Adrenal gland (tissue), 12 donors: ENCODE results near the gene KIF25. TPM values are rescaled to one million over a fixed set of nuclear protein-coding genes. Genes with fewer than 3 reads are reported as not detected.

Experiments used
- DNase-seq, 7 donors: peaks; one replicate each; pipeline ENCODE4 v3.0.0-alpha.2; 2019 to 2020
- H3K27ac ChIP-seq, 5 donors: fragments of 200-600 bp; sonication (generic) in 4 of 5; 1 replicate in 3 of 5; 2 replicates in 2 of 5; pipeline versions ENCODE4 v1.5.1 to v1.8.0; 2016 to 2020; ENCODE audit warnings: mild to moderate bottlenecking in 1 of 5
- H3K27me3 ChIP-seq: fragments of 200-600 bp; 2 replicates; pipeline ENCODE4 v1.8.0; 2021
- H3K36me3 ChIP-seq, 2 donors: fragments of 200-600 bp; replicated peaks in 1 of 2; 1 replicate in 1 of 2; 2 replicates in 1 of 2; pipeline versions ENCODE4 v1.5.1 to v1.8.0; 2018 to 2022
- H3K4me1 ChIP-seq, 2 donors: fragments of 200-600 bp; replicated peaks in 1 of 2; 1 replicate in 1 of 2; 2 replicates in 1 of 2; pipeline versions ENCODE4 v1.5.1 to v1.8.0; 2018 to 2021
- H3K4me3 ChIP-seq, 4 donors: fragments of 200-600 bp; sonication (generic) in 3 of 4; one replicate each; pipeline ENCODE4 v1.5.1; 2016 to 2018
- H3K9me3 ChIP-seq, 3 donors: fragments of 200-600 bp; sonication (generic) in 1 of 3; replicated peaks in 1 of 3; 1 replicate in 2 of 3; 2 replicates in 1 of 3; pipeline versions ENCODE4 v1.5.1 to v1.8.0; 2016 to 2021
- CTCF ChIP-seq, 6 experiments: fragments of 450-650 bp in 4 of 6; fragments of 200-600 bp in 2 of 6; sonication (generic) in 1 of 6; IDR thresholded peaks; 1 replicate in 5 of 6; 2 replicates in 1 of 6; pipeline versions ENCODE4 v1.5.1 to v1.8.0; 2016 to 2021; ENCODE audit warnings: antibody characterized with exemption in 6 of 6, mild to moderate bottlenecking in 2 of 6, moderate library complexity in 1 of 6
- POLR2A ChIP-seq, 2 donors: fragments of 450-650 bp; IDR thresholded peaks; one replicate each; pipeline ENCODE4 v1.6.1; 2017; ENCODE audit warnings: antibody characterized with exemption in 2 of 2, mild to moderate bottlenecking in 2 of 2, moderate library complexity in 1 of 2
- WGBS, 4 donors: extraction: QIAGEN DNeasy Blood & Tissue Kit in 2 of 4; methylation state at CpG; one replicate each; pipeline versions ENCODE4 v1.1.5 to v1.1.7; 2013 to 2017; 5-methylcytosine and 5-hydroxymethylcytosine counted together
- intact Hi-C, 2 donors: fragments of 100-400 bp; cut with DNase I; formaldehyde crosslinking; loops; one replicate each; pipeline versions ENCODE4 v1.14.1 to v1.15.0; 2022 to 2023
- polyA plus RNA-seq, 3 donors: library from polyadenylated mRNA; stranded (reverse); fragments of 200-250 nt in 2 of 3; fragments of 350-450 nt in 1 of 3; fragmentation: Illumina TruSeq in 1 of 3; extraction: RNeasy Lipid Tissue Mini Kit (QIAGEN cat#74804) in 1 of 3; gene quantifications; one replicate each; pipeline ENCODE4 v1.2.3, GENCODE V29; 2013 to 2014
- total RNA-seq, 9 donors: library from RNA; depleted of rRNA in 4 of 9; stranded (reverse); fragments of >200 nt in 4 of 9; fragments of 120-200 nt in 1 of 9; fragmentation: NEBNext Ultra II Directional in 1 of 9; extraction: Animal tissue kit (Norgen Biotek cat#: 25700) in 1 of 9; gene quantifications; one replicate each; pipeline versions ENCODE4 v1.1.0 to v1.2.4, GENCODE V29; 2013 to 2023
- donor health status: healthy with polysubstance abuse.
- donor health status: Bipolar disorder and iron deficiency.
- donor health status: DM: yes; HTN: yes; CAD: no.
- donor health status: DM: no; HTN: no; CAD: no.
- donor health status: DM: no; HTN: no; CAD: no.
- donor health status: DM: yes; HTN: yes; CAD: no.

KIF25 gene
- total and polyA plus RNA-seq, 12 donors: 0.44 to 0.97 TPM; not detected in 10

- H3K4me1 ChIP-seq: no peaks in the 10 kb centered on the region
- H3K36me3 ChIP-seq: no peaks in the 10 kb centered on the region
- no peak for TF ChIP-seq POLR2A (IDR thresholded peaks at IDR 0.05)
- no peak for TF ChIP-seq CTCF (IDR thresholded peaks at IDR 0.05)
- H3K4me3 ChIP-seq: no peak overlapping the region
- DNase-seq: no peak
- 92 to 94% (median 93%) methylated on average over 32 to 43 of the region's 43 CpGs for WGBS, 4 donors
- intact Hi-C loops: no loop called here
- no peaks in the 10 kb centered on the region for H3K27me3 ChIP-seq
- no peaks in the 10 kb centered on the region for H3K9me3 ChIP-seq
- no peak overlapping the region for H3K27ac ChIP-seq
Measured at GRCh38 chr6:167977717-167978467, 19.6 kb upstream of the KIF25 start.

- Histone ChIP-seq H3K4me1 (no peaks in the 10 kb centered on the region), H3K27ac (no peak overlapping the region), H3K9me3 (no peaks in the 10 kb centered on the region), H3K4me3 (no peak overlapping the region), H3K27me3 (no peaks in the 10 kb centered on the region), H3K36me3 (no peaks in the 10 kb centered on the region)
- DNase-seq: no peak
- intact Hi-C loops: no loop called here
- TF ChIP-seq POLR2A (IDR thresholded peaks at IDR 0.05): no peak
- TF ChIP-seq CTCF (IDR thresholded peaks at IDR 0.05): no peak
- WGBS, 4 donors: 75 to 79% (median 77%) methylated on average over 7 of the region's 7 CpGs
Measured at GRCh38 chr6:167978607-167979006, 18.9 kb upstream of the KIF25 start.

- Histone ChIP-seq H3K9me3 (no peaks in the 10 kb centered on the region), H3K36me3 (no peaks in the 10 kb centered on the region), H3K4me1 (no peaks in the 10 kb centered on the region), H3K4me3 (no peak overlapping the region), H3K27me3 (no peaks in the 10 kb centered on the region), H3K27ac (no peak overlapping the region)
- WGBS, 4 donors: 81 to 88% (median 83%) methylated on average over 10 to 12 of the region's 12 CpGs
- no peak for DNase-seq
- TF ChIP-seq POLR2A (IDR thresholded peaks at IDR 0.05) (no peak), CTCF (IDR thresholded peaks at IDR 0.05) (no peak)
- intact Hi-C loops: no loop called here
Measured at GRCh38 chr6:167979436-167980139, 17.9 kb upstream of the KIF25 start.

GRCh38 chr6:167980911-167981580 is 16.4 kb upstream of the KIF25 start:
- no peaks in the 10 kb centered on the region for H3K36me3 ChIP-seq
- TF ChIP-seq POLR2A (IDR thresholded peaks at IDR 0.05) (no peak), CTCF (IDR thresholded peaks at IDR 0.05) (no peak)
- no peak overlapping the region for H3K4me3 ChIP-seq
- intact Hi-C loops: no loop called here
- no peaks in the 10 kb centered on the region for H3K27me3 ChIP-seq
- DNase-seq: no peak
- H3K4me1 ChIP-seq: no peaks in the 10 kb centered on the region
- WGBS, 4 donors: 59 to 67% (median 66%) methylated on average over 3 of the region's 3 CpGs
- H3K27ac ChIP-seq: no peak overlapping the region
- no peaks in the 10 kb centered on the region for H3K9me3 ChIP-seq
